Psoas muscle (tissue), 8 donors: Measurements from ENCODE around the gene GRIK5. TPM values are rescaled to one million over a fixed set of nuclear protein-coding genes. Genes with fewer than 3 reads are reported as not detected.

Experiments
- ATAC-seq, 4 donors: fragments of 200-7000 bp; cut with Tn5 transposase; one replicate each; pipeline ENCODE4 v1.9.1; 2020; ENCODE audit warnings: moderate library complexity in 3 of 4, mild to moderate bottlenecking in 2 of 4
- DNase-seq, 2 donors: peaks; one replicate each; pipeline ENCODE4 v3.0.0-alpha.2; 2020
- H3K27ac ChIP-seq: fragments of 200-600 bp; one replicate; pipeline ENCODE4 v1.8.0; 2022
- H3K27me3 ChIP-seq, 3 donors: fragments of 200-600 bp in 1 of 3; one replicate each; pipeline versions ENCODE4 v1.6.1 to v1.8.0; 2013 to 2022; ENCODE audit warnings: low read length in 2 of 3, mild to moderate bottlenecking in 2 of 3, moderate library complexity in 1 of 3; ENCODE audit not compliant: insufficient read depth in 3 of 3
- H3K36me3 ChIP-seq, 2 donors: fragments of 200-600 bp in 1 of 2; one replicate each; pipeline versions ENCODE4 v1.6.1 to v1.8.0; 2013 to 2022; ENCODE audit warnings: low read depth in 1 of 2, mild to moderate bottlenecking in 1 of 2, moderate library complexity in 1 of 2; ENCODE audit not compliant: insufficient read depth in 1 of 2
- H3K4me1 ChIP-seq: fragments of 200-600 bp; one replicate; pipeline ENCODE4 v1.8.0; 2022
- H3K4me3 ChIP-seq: fragments of 200-600 bp; one replicate; pipeline ENCODE4 v1.8.0; 2022; ENCODE audit warnings: mild to moderate bottlenecking
- H3K9me3 ChIP-seq: fragments of 200-600 bp; one replicate; pipeline ENCODE4 v1.8.0; 2022
- WGBS, 3 donors: extraction: QIAGEN DNeasy Blood & Tissue Kit; methylation state at CpG; one replicate each; pipeline versions ENCODE4 v1.1.6 to v1.1.7; 2013; 5-methylcytosine and 5-hydroxymethylcytosine counted together
- intact Hi-C, 2 donors: fragments of 100-400 bp; cut with DNase I; formaldehyde crosslinking; loops; one replicate each; pipeline versions ENCODE4 v1.11.0 to v1.14.2; 2022
- polyA plus RNA-seq, 3 donors: library from polyadenylated mRNA; stranded (reverse); fragments of 200-250 nt; gene quantifications; one replicate each; pipeline ENCODE4 v1.2.3, GENCODE V29; 2013
- total RNA-seq, 4 donors: library from RNA; stranded (reverse); fragmentation: NEBNext Ultra II Directional in 2 of 4; extraction: Animal tissue kit (Norgen Biotek cat#: 25700) in 2 of 4; gene quantifications; one replicate each; pipeline versions ENCODE4 v1.2.1 to v1.2.4, GENCODE V29; 2021 to 2023
- TF ChIP-seq, protein P1 (sequence below): fragments of 200-600 bp; IDR thresholded peaks from one replicate; pipeline ENCODE4 v1.8.0; 2022; ENCODE audit warnings: antibody characterized with exemption
- donor health status: healthy with polysubstance abuse.
- donor health status: DM: no; HTN: no; CAD: no; lungs with moderate emphysema.
- donor health status: Bipolar disorder and iron deficiency.
- donor health status: healthy.
- donor health status: DM: yes; HTN: yes; CAD: no.
- donor health status: DM: no; HTN: no; CAD: no.
- donor health status: DM: no; HTN: no; CAD: no.
- donor health status: DM: yes; HTN: yes; CAD: no.

The GRIK5 gene
- total and polyA plus RNA-seq, 7 donors: 0.26 to 0.88 (median 0.45) TPM

DNA sequence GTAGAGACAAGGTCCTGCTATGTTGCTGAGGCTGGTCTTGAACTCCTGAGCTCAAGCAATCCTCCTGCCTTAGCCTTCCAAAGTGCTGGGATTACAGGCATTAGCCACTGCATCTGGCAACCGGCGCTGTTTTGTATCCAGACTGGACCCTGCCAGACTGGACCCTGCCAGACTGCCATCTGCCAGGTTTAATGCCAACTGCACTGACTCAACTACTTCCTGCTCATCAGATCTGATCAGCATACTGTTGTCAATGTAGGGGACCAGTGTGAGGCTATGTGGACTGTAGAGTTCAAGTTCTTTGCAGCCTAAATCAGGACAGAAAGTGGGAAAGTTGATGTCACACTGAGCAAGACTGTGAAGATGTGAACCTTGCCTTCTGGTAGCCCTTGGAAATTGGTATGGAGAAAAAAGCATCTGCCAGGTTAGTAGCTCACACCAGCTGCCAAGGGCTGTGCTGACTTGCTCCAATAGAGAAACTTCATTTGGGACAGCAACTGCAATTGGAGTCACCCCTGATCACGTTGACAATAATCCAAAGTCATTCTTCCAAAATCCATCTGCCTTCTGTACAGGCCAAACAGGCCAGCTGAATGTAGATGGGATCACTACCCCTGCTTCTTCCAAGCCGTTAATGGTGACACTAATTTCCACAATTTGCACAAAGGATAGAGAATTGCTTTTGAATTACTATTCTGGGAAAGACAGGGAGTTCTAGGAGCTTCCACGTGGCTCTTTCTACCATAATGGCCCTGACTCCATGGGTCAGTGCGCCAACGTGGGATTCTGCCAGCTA, 39.2 kb downstream of the GRIK5 start:
- Histone ChIP-seq H3K27me3 (peaks cover 0 to 6% (median 0%) of the 10 kb centered on the region in 3 donors), H3K36me3 (no peaks in the 10 kb centered on the region), H3K4me1 (no peaks in the 10 kb centered on the region), H3K27ac (no peak overlapping the region), H3K9me3 (no peaks in the 10 kb centered on the region), H3K4me3 (no peak overlapping the region)
- ATAC-seq (no peak), DNase-seq (peak in 1 of 2 donors; percentile 6)
- TF ChIP-seq, protein P1, sequence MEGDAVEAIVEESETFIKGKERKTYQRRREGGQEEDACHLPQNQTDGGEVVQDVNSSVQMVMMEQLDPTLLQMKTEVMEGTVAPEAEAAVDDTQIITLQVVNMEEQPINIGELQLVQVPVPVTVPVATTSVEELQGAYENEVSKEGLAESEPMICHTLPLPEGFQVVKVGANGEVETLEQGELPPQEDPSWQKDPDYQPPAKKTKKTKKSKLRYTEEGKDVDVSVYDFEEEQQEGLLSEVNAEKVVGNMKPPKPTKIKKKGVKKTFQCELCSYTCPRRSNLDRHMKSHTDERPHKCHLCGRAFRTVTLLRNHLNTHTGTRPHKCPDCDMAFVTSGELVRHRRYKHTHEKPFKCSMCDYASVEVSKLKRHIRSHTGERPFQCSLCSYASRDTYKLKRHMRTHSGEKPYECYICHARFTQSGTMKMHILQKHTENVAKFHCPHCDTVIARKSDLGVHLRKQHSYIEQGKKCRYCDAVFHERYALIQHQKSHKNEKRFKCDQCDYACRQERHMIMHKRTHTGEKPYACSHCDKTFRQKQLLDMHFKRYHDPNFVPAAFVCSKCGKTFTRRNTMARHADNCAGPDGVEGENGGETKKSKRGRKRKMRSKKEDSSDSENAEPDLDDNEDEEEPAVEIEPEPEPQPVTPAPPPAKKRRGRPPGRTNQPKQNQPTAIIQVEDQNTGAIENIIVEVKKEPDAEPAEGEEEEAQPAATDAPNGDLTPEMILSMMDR: no peak
- 39 to 52% (median 39%) methylated on average over 7 of the region's 7 CpGs for WGBS, 3 donors
- intact Hi-C loops: no loop called here

DNA sequence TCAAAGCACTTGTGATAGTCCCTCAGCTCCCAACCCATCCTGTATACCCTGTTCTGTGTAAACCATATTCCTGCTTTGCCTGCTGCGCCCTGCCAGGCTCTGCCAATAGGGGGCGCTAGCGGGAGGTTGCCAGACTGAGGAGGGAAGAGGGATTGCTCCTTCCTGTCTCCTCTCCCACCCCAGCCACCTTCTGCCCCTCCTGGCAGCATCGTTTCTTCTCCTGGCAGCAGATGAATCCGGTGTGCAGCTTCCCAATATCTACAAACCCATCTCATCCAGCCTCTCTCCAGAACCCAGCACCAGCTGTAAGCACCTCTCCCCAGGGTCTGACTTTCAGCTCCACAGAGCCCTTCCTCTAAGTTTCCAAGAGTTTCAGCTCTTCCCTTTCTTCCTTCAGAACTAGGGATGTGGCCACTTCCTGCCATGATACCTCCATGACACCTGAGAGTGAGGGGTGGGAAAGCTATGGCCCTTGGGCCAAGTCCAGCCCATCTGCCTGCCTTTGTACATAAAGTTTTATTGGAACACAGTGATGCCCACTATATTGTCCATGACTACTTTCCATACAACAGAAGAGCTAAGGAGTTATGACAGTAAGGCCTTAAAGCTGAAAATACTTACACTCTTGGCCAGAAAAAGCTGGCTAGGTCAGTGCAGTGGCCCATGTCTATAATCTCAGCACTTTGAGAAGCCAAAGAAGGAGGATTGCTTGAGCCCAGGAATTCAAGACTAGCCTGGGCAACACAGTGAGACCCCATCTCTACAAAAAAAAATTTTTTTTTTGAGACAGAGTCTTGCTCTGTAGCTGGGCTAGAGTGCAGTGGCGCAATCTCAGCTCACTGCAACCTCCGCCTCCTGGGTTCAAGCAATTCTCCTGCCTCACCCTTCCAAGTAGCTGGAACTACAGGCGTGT, 41.4 kb downstream of the GRIK5 start:
- H3K4me1 ChIP-seq: peaks cover 4% of the 10 kb centered on the region
- no peak for ATAC-seq
- no peak overlapping the region for H3K4me3 ChIP-seq
- peaks cover 0 to 6% (median 0%) of the 10 kb centered on the region in 3 donors for H3K27me3 ChIP-seq
- no peaks in the 10 kb centered on the region for H3K36me3 ChIP-seq
- TF ChIP-seq, protein P1: no peak
- intact Hi-C loops: no loop called here
- 61 to 88% (median 67%) methylated on average over 8 of the region's 8 CpGs for WGBS, 3 donors
- peak in 1 of 2 donors; percentile 12 for DNase-seq
- no peak overlapping the region for H3K27ac ChIP-seq
- no peaks in the 10 kb centered on the region for H3K9me3 ChIP-seq

DNA sequence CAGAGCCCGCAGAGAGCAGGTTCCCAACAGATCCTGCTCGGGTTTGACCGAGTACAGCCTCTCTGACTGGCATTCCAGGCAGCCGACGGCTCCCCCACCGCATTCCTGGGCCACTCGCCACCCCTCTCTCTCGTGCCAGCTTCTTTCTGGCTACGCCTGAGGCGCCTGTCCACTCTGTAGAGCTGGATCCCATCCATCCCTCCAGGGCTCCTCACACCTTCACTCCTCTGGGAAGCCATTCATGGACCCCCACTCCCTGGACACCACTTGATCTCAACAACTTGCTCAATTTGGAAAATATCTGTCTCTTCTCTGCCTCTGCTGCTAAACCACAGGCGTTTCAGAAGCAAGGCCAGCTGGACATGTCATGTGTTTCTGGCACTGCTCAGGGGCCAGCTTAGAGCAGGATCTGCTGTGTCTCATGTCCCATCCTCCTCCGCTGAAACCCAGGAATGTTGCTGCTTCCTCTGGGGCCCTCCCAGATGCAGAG, 45.3 kb downstream of the GRIK5 start:
- intact Hi-C loops: no loop called here
- Histone ChIP-seq H3K4me3 (no peak overlapping the region), H3K4me1 (peaks cover 4% of the 10 kb centered on the region), H3K9me3 (no peaks in the 10 kb centered on the region), H3K27ac (no peak overlapping the region), H3K27me3 (peaks cover 0 to 6% (median 0%) of the 10 kb centered on the region in 3 donors), H3K36me3 (no peaks in the 10 kb centered on the region)
- TF ChIP-seq, protein P1: no peak
- DNase-seq (peak; percentile 29 to 30), ATAC-seq (peak in 3 of 4 donors; percentile 59 to 78 (median 62))
- WGBS, 3 donors: 26 to 33% (median 30%) methylated on average over 12 of the region's 12 CpGs

DNA sequence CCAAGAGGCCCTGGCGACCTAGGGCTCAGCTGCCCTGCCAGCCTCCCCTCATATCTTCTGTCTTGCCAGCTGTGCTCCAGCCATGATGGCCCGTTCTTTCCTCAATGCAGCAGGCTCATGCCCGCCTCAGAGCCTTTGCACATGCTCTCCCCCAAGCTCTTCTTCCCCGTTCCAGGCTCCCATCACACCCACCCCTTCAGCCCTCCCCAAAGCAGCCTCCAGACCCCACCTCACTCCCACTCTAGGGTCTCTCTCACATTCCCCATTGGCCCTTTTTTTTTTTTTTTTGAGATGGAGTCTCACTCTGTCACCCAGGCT, 46.1 kb downstream of the GRIK5 start:
- TF ChIP-seq, protein P1: no peak
- intact Hi-C loops: no loop called here
- WGBS, 3 donors: 50 to 77% (median 65%) methylated on average over 4 of the region's 4 CpGs

More for the DNA sequence above, 46.1 kb downstream of the GRIK5 start:
- DNase-seq (no peak), ATAC-seq (no peak)
- peaks cover 0 to 6% (median 0%) of the 10 kb centered on the region in 3 donors for H3K27me3 ChIP-seq
- no peak overlapping the region for H3K27ac ChIP-seq
- H3K36me3 ChIP-seq: no peaks in the 10 kb centered on the region
- no peaks in the 10 kb centered on the region for H3K9me3 ChIP-seq
- peaks cover 4% of the 10 kb centered on the region for H3K4me1 ChIP-seq
- H3K4me3 ChIP-seq: no peak overlapping the region
